Fibroblast of gingiva (primary cell): Measurements from ENCODE around the gene LINC00237.

ENCODE experiments used
- DNase-seq: peaks from one replicate; pipeline ENCODE4 v3.0.0-alpha.2; 2011; ENCODE audit warnings: low read depth

The LINC00237 gene

GRCh38 chr20:21125072-21125848 is 19.1 kb upstream of the LINC00237 start:
- peak; percentile 49 for DNase-seq

DNA sequence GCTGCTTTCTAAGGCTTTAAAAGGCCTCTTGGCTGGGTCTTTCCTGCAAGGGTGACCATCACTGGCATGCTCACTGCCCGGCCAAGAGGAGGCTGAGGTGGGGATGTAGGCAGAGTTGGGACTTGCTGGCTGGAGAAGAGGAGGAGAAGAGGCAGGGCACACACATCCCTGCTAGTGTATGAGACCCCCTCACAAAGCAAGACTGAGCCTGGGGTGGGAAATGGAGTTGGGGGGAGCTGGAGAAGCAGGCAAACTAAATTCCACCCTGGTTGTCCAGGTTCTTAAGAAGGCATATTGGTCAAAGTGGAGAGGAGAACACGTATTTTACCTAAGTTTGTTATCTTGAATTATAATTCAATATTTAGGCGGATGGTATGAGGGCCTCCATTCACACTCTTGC is 18.0 kb upstream of the LINC00237 start:
- no peak for DNase-seq

DNA sequence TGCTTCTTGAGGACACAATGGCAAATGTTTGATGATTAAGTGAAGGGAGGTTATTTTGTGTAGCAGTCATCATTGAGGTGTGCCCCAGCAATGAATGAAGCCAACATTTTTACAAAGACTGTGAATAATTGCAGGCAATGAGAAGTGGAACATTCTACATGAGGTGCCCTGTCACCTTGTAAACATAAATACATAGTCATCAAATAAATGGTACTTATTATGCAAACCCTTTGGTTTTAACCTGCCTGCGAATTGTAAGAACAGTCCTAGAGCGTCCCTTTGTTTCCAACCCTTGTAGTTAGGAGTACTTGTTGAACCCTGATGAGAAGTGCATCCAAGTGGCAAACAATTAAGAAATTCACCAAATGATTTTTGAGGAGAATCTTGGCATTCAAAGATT is 12.6 kb upstream of the LINC00237 start:
- no peak for DNase-seq

- DNase-seq = no peak
Observed at GRCh38 chr20:21118138-21118537, 12.0 kb upstream of the LINC00237 start.

DNA sequence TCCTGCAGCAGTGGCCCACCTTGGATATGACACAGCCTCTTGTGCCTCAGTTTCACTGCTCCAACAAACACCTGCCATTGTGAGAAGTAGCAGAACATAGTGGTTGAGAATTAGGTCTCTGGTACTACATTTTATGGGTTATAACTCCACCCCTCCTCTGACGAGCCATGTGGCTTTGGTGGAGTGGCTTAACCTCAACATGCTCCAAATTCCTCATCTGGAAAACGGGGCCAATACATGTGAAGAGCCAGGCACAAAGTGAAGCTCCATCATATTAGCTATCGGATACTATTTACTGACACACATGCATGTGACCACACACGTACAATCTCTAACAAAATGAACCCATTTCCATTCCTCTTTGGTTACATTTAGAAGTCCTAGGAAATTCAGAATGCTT is 11.4 kb upstream of the LINC00237 start:
- no peak for DNase-seq

- no peak for DNase-seq
Observed at GRCh38 chr20:21114584-21114983, 8.4 kb upstream of the LINC00237 start.

- no peak for DNase-seq
Observed at GRCh38 chr20:21113697-21114096, 7.5 kb upstream of the LINC00237 start.

- no peak for DNase-seq
Observed at GRCh38 chr20:21111416-21111815, 5.3 kb upstream of the LINC00237 start.

GRCh38 chr20:21110811-21111210 is 4.7 kb upstream of the LINC00237 start:
- DNase-seq = no peak

- no peak for DNase-seq
Observed at GRCh38 chr20:21109144-21109543, 3.0 kb upstream of the LINC00237 start.

GRCh38 chr20:21105429-21106170 is 558 bp downstream of the LINC00237 start:
- no peak for DNase-seq

GRCh38 chr20:21104921-21105320 is 1.2 kb downstream of the LINC00237 start:
- DNase-seq = no peak

- no peak for DNase-seq
Observed at GRCh38 chr20:21104466-21104761, 1.7 kb downstream of the LINC00237 start.

DNA sequence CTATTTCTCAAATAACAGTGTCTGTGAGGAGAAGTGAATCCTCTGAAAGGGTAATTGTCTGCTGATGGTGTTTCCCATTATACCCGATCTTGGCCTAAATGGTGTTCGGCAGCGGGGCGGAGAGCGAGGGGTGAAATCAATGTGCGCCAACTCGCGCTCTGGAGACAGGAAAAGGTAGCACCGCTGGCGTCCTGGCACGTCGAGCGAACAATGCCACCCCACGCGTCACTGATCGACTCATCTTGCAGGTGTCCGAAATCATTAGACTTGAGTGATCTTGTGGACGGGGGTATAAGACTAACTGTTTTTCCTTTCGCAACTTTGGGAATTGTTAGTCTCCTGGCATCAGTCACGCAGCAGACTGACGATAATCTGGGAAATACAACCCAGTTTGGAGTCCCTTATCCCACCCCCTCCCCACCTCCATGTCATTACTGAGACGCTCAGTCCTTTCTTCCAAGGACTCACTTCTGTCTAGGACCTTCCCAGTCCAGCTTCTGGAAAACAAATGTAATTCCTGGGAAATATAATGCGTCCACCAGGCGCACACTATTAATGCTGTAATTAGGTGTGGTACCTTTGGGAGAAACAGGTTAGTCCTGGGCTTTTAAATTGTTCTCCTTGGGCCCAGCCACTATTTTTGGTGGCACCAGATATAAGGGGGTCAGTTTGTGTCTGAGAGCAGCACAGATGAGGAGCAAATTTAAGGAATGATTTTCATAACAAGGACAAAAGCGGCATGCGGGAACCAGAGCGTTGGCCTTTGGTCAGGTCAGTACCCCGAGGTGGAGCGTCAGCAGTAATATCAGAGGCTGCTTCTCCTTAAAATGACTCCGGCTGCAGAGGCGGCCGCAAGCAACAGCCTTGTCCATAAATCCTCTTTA is 2.3 kb downstream of the LINC00237 start:
- no peak for DNase-seq

- DNase-seq = no peak
Observed at GRCh38 chr20:21102603-21103311, 3.4 kb downstream of the LINC00237 start.

DNA sequence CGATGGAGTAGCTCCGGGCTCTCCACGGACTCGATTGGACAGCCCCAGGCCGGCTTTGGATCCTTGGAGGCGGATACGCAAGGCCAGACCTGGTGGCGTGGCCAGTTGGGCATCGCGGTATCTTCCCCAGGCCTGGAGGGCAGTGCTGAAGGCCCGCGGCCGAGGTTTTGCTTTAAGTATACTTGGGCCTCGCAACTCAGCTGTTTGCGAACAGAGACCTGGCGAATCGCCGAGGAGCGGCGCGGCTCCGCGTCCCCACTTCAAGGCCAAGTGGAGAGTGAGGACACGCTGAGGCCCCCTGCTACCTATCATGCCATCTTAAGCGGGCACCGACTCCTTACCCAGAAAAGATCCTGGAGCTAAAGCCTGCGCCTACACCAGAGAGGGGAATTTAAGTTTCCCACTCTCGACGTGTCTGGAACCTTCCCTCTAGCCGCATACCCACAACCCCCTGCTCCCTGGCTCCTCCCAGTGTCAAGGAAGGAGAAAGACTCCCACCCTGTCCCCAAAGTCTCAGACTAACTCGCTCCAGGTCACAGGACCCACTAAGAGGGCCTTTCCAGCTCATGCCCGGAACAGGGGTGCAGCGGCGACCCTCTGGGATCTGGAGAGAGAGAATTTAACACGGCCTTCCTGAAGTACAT is 4.1 kb downstream of the LINC00237 start:
- no peak for DNase-seq

- DNase-seq = no peak
Observed at GRCh38 chr20:21101453-21101931, 4.7 kb downstream of the LINC00237 start.

GRCh38 chr20:21100578-21101452 is 5.3 kb downstream of the LINC00237 start:
- DNase-seq = no peak

DNA sequence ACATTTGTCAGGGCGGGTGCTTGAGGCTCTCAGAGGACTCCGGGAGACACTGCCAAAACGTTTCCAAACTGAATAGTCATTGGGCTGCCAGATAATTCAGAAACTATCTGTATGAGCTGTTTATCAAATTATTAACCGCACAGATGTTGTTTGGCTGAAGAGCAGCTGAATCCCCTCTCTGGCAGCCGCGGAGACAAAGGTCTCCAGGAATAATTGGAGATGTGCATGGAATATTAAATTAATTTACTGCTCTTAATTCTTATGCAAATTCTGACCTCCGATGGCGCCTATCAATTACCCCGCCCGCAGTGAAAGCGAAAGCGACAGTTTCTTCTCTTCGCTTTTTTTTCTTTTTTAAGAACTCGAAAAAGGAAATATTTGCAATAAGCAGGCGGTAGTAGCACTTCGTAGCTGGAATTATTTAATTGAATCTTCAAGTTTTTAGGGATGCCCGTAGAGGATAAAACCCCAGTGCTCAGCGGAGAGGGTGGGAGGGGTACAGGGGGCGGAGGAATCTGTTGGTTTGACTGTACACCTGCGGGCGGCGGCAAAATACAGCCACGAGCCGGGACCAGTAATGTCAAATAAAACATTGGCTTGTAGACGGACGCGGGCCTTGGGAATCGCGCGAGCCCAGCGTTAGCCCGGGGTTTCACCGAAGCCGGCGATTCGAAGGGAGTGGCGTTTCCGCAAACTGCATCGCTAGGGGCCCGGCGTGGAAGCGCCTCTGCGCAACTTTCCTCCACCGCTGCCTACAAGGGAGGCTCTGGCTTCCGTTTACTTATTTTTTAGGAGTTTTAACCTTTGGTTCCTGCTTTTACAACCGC is 6.2 kb downstream of the LINC00237 start:
- DNase-seq = no peak
